Measurements from ENCODE around the gene ADD1. TPM values are rescaled to one million over a fixed set of nuclear protein-coding genes. Genes with fewer than 3 reads are reported as not detected.
A peak's percentile ranks its signal among the peaks of the same experiment; 100 is the strongest.

Gene ADD1
- total and polyA plus RNA-seq, 2 of the 13 experiments (the other 11 are each of a cell fraction or from before 2014, with no cell fraction given): 73.9 to 122 TPM

- TF ChIP-seq UBTF (CRISPR knock-in tag; IDR thresholded peaks at IDR 0.05) (peak; percentile 86), POLR2A (IDR thresholded peaks at IDR 0.05; ENCODE audit: insufficient read depth in 1 of 2, low read depth in 2 of 2, low read length in 2 of 2) (peak; percentile 76 to 86), IRF9 (CRISPR knock-in tag; IDR thresholded peaks at IDR 0.05; ENCODE audit: borderline replicate concordance) (peak; percentile 34; the same call in 1 of the 2 replicates), ARID3A (IDR thresholded peaks at IDR 0.05; ENCODE audit: low read depth, low read length) (no peak), ZNF598 (CRISPR knock-in tag; IDR thresholded peaks at IDR 0.05; ENCODE audit: borderline replicate concordance) (0 out of 2 replicates have a peak, but pooled peaks have one; percentile 74), ZC3H13 (CRISPR knock-in tag; IDR thresholded peaks at IDR 0.05) (peak; percentile 64; the same call in 1 of the 2 replicates), SP2 (CRISPR knock-in tag; IDR thresholded peaks at IDR 0.05) (peak; percentile 82), HDAC1 (CRISPR knock-in tag; IDR thresholded peaks at IDR 0.05) (peak; percentile 76), ZNF350 (CRISPR knock-in tag; IDR thresholded peaks at IDR 0.05; ENCODE audit: borderline replicate concordance, low read depth) (peak; percentile 50), NONO (IDR thresholded peaks at IDR 0.05) (no peak), NONO (CRISPR knock-in tag; conservative IDR thresholded peaks at IDR 0.05) (peak; percentile 74; the same call in 1 of the 2 replicates), TOPORS (CRISPR knock-in tag; IDR thresholded peaks at IDR 0.05) (peak; percentile 38; the same call in 1 of the 2 replicates), HBP1 (CRISPR knock-in tag; IDR thresholded peaks at IDR 0.05; ENCODE audit: low read depth) (peak; percentile 91), ZNF329 (CRISPR knock-in tag; IDR thresholded peaks at IDR 0.05; ENCODE audit: low read depth) (no peak), KAT8 (CRISPR knock-in tag; IDR thresholded peaks at IDR 0.05) (peak; percentile 81), BRD4 (CRISPR knock-in tag; IDR thresholded peaks at IDR 0.05) (peak; percentile 57), JARID2 (CRISPR knock-in tag; IDR thresholded peaks at IDR 0.05; ENCODE audit: insufficient replicate concordance) (no peak), REPIN1 (CRISPR knock-in tag; IDR thresholded peaks at IDR 0.05; ENCODE audit: borderline replicate concordance, low read depth) (0 out of 2 replicates have a peak, but pooled peaks have one; percentile 42), ZBTB7B (CRISPR knock-in tag; IDR thresholded peaks at IDR 0.05) (peak; percentile 92), SP4 (CRISPR knock-in tag; IDR thresholded peaks at IDR 0.05) (peak; percentile 89), ZBTB1 (CRISPR knock-in tag; IDR thresholded peaks at IDR 0.05; ENCODE audit: borderline replicate concordance) (no peak)
Measured at GRCh38 chr4:2843263-2843940, at the start of gene ADD1 (continued).
